Gastroesophageal sphincter (tissue), 4 donors: ENCODE results near the gene IGHMBP2. TPM values are rescaled to one million over a fixed set of nuclear protein-coding genes. Genes with fewer than 3 reads are reported as not detected.

Source experiments
- ATAC-seq: fragments of 150-250 bp; one replicate; pipeline ENCODE4 v1.9.1; 2016; ENCODE audit warnings: mild to moderate bottlenecking, moderate library complexity
- H3K27ac ChIP-seq, 4 donors: fragments of 200-600 bp; sonication (generic) in 3 of 4; 1 replicate in 3 of 4; 2 replicates in 1 of 4; pipeline ENCODE4 v1.5.1; 2016 to 2019
- H3K27me3 ChIP-seq: fragments of 200-600 bp; sonication (generic); one replicate; pipeline ENCODE4 v1.5.1; 2019
- H3K36me3 ChIP-seq, 2 donors: fragments of 200-600 bp; sonication (generic); one replicate each; pipeline ENCODE4 v1.5.1; 2019; ENCODE audit warnings: control low read depth in 1 of 2
- H3K4me1 ChIP-seq, 3 donors: fragments of 200-600 bp; sonication (generic); 1 replicate in 2 of 3; 2 replicates in 1 of 3; pipeline ENCODE4 v1.5.1; 2016 to 2019; ENCODE audit warnings: control low read depth in 2 of 3
- H3K4me3 ChIP-seq, 2 donors: fragments of 200-600 bp; sonication (generic); one replicate each; pipeline ENCODE4 v1.5.1; 2019; ENCODE audit warnings: mild to moderate bottlenecking in 1 of 2, moderate library complexity in 1 of 2
- H3K9me3 ChIP-seq, 3 donors: fragments of 200-600 bp; sonication (generic); one replicate each; pipeline ENCODE4 v1.5.1; 2017 to 2019; ENCODE audit warnings: control low read depth in 2 of 3
- EP300 ChIP-seq: sonication (generic); formaldehyde crosslinking; IDR thresholded peaks from one replicate; pipeline ENCODE4 v1.6.1; 2017; ENCODE audit warnings: antibody characterized with exemption, mild to moderate bottlenecking
- POLR2A ChIP-seq, 2 donors: fragments of 450-650 bp; IDR thresholded peaks; one replicate each; pipeline ENCODE4 v1.6.1; 2017; ENCODE audit warnings: antibody characterized with exemption in 2 of 2, mild to moderate bottlenecking in 2 of 2, moderate library complexity in 1 of 2
- POLR2AphosphoS5 ChIP-seq: sonication (generic); formaldehyde crosslinking; IDR thresholded peaks from one replicate; pipeline ENCODE4 v1.6.1; 2017; ENCODE audit warnings: antibody characterized with exemption
- WGBS, 2 donors: methylation state at CpG; one replicate each; pipeline ENCODE4 v1.1.5; 2018; ENCODE audit warnings: low coverage in 1 of 2; 5-methylcytosine and 5-hydroxymethylcytosine counted together
- total RNA-seq, 4 donors: library from RNA; depleted of rRNA; stranded (reverse); fragments of >200 nt; gene quantifications; one replicate each; pipeline ENCODE4 v1.1.0, GENCODE V29; 2016
- TF ChIP-seq, protein P1 (sequence below), 4 experiments: fragments of 200-600 bp in 2 of 4; fragments of 450-650 bp in 2 of 4; sonication (generic) in 1 of 4; IDR thresholded peaks; one replicate each; pipeline ENCODE4 v1.5.1; 2017 to 2019; ENCODE audit warnings: antibody characterized with exemption in 4 of 4, mild to moderate bottlenecking in 2 of 4, moderate library complexity in 2 of 4

Gene IGHMBP2
- total RNA-seq, 4 donors from 2014 or later: 20.9 to 31.8 (median 24.9) TPM

DNA sequence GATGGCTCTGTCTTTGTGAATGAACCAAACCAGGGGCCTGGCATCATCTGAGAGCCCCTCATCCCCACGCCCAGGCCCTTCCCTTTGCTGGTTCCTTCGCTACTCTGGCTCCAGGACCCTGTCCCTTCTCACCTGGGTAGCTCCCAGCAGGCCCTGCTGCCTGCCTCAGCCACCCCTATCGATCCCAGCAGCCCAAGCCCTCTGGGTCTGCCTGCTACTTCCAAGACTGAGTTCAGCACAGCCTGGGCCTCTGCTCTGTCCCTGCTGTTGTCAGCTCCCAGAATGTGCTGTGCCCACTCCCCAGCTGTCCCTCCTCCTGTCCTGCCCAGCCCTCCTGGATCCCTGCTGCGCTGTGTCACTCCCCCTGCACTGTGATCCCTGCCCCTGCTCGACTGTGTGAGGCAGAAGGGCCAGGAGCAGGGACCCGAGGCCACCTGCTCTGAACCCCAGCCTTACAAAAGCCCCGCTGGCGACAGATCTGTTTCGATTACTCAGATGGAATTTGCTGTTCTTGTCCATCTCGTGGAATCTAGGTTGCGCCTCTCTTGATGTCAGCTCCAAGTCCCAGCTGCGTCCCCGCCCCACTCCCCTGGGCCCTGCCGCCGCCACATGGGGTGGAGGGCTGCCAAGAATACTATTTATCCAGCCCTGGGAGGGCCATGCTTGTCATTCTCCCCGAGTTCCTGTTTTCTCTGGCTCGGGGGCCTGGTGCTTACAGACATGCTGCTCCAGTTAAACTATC is 13.0 kb upstream of the IGHMBP2 start:
- Histone ChIP-seq H3K4me3 (no peak overlapping the region), H3K36me3 (peaks cover 0 to 63% of the 10 kb centered on the region in 2 donors), H3K27ac (peak overlapping the region in 3 of 4 donors; percentile 69 to 85 (median 76)), H3K27me3 (no peaks in the 10 kb centered on the region), H3K9me3 (no peaks in the 10 kb centered on the region), H3K4me1 (peaks cover 0 to 20% (median 14%) of the 10 kb centered on the region in 3 donors)
- peak; percentile 92 for ATAC-seq
- TF ChIP-seq EP300 (no peak), POLR2A (IDR thresholded peaks at IDR 0.05) (no peak), POLR2AphosphoS5 (peak; percentile 46)
- TF ChIP-seq, protein P1, sequence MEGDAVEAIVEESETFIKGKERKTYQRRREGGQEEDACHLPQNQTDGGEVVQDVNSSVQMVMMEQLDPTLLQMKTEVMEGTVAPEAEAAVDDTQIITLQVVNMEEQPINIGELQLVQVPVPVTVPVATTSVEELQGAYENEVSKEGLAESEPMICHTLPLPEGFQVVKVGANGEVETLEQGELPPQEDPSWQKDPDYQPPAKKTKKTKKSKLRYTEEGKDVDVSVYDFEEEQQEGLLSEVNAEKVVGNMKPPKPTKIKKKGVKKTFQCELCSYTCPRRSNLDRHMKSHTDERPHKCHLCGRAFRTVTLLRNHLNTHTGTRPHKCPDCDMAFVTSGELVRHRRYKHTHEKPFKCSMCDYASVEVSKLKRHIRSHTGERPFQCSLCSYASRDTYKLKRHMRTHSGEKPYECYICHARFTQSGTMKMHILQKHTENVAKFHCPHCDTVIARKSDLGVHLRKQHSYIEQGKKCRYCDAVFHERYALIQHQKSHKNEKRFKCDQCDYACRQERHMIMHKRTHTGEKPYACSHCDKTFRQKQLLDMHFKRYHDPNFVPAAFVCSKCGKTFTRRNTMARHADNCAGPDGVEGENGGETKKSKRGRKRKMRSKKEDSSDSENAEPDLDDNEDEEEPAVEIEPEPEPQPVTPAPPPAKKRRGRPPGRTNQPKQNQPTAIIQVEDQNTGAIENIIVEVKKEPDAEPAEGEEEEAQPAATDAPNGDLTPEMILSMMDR (IDR thresholded peaks at IDR 0.05): no peak
- 36 to 100% methylated on average over 1 to 12 of the region's 17 CpGs for WGBS, 2 donors

DNA sequence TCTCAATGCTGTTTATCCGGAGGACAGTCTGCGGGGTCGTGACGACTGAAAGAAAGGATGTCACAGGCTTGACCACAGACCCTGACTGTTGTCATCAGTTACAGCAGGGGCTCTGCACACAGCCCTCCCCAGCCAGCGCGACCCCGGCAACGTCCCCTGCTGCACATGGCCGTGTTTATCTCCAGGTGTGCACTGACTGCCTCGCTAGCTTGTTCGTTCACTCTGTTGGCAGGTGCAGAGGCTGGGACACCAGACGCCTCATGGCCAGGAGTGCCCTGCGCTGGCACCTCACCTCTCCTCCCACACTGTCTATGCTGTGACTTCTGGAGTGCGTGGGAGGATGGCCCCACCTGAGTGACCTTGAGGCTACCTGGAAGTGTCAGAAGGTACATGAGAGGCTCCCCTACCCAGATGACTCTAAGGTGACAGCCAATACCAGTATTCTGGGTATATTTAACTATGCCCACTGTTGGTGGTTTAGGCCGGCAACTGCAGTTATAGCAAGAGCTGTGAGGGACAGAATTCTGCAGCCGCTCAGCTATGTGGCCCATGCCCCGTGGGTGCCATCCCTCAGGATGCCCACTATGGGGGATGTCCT is 12.2 kb upstream of the IGHMBP2 start:
- no peaks in the 10 kb centered on the region for H3K27me3 ChIP-seq
- H3K4me3 ChIP-seq: no peak overlapping the region
- no peak for ATAC-seq
- WGBS, 2 donors: 80% methylated on average over 14 of the region's 17 CpGs; no CpG with 5 or more reads in 1 of the 2 donors
- peaks cover 0 to 71% of the 10 kb centered on the region in 2 donors for H3K36me3 ChIP-seq
- peak overlapping the region in 3 of 4 donors; percentile 69 to 85 (median 76) for H3K27ac ChIP-seq
- TF ChIP-seq, protein P1 (IDR thresholded peaks at IDR 0.05): no peak
- no peak for TF ChIP-seq POLR2AphosphoS5
- TF ChIP-seq POLR2A (IDR thresholded peaks at IDR 0.05): no peak
- no peak for TF ChIP-seq EP300
- H3K9me3 ChIP-seq: no peaks in the 10 kb centered on the region
- H3K4me1 ChIP-seq: peaks cover 0 to 20% (median 14%) of the 10 kb centered on the region in 3 donors

DNA sequence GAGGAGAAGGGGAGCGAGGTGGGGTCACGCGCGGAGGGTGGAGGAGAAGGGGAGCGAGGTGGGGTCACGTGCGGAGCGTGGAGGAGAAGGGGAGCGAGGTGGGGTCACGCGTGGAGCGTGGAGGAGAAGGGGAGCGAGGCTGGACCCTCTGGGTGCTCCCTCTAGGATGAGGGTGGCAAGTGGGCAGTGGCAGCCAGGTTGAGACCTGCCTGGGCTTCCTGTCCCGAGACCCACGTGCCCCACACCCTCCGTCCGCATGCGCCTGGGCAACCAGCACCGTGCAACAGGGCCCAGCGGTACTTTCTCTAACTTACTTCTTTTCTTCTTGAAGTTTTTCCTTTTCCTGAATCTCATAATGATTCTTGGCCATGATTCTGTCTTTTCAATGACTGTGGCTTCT is 11.1 kb upstream of the IGHMBP2 start:
- ATAC-seq: no peak
- H3K27ac ChIP-seq: peak overlapping the region in 1 of 4 donors; percentile 50
- H3K4me1 ChIP-seq: peaks cover 0 to 20% (median 14%) of the 10 kb centered on the region in 3 donors
- H3K36me3 ChIP-seq: peaks cover 0 to 82% of the 10 kb centered on the region in 2 donors
- WGBS, 2 donors: 89 to 94% methylated on average over 6 to 20 of the region's 20 CpGs
- TF ChIP-seq EP300 (no peak), POLR2AphosphoS5 (no peak), POLR2A (IDR thresholded peaks at IDR 0.05) (no peak)
- TF ChIP-seq, protein P1 (IDR thresholded peaks at IDR 0.05): no peak
- no peaks in the 10 kb centered on the region for H3K9me3 ChIP-seq
- H3K27me3 ChIP-seq: no peaks in the 10 kb centered on the region
- H3K4me3 ChIP-seq: no peak overlapping the region

DNA sequence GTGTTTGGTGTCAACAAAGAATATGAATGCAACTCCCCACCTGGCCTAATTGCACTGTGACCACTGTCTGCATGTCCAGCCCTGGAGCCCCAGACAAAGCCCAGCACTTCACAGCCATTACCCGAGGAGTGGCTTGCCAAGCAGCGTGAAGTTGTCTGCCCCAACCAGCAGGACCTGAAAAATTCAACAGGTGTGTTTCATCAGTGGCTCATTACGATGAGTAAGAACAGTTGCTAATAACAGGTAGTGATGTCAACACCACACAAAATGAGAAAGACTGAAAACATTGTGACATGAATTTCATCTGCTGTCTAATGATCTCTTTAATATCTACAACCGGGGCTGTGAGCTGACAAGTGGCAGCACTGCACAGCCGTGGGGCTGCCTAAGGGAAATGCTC is 10.4 kb upstream of the IGHMBP2 start:
- H3K4me1 ChIP-seq: peaks cover 0 to 20% (median 14%) of the 10 kb centered on the region in 3 donors
- H3K36me3 ChIP-seq: peaks cover 0 to 89% of the 10 kb centered on the region in 2 donors
- H3K27ac ChIP-seq: no peak overlapping the region
- no peaks in the 10 kb centered on the region for H3K9me3 ChIP-seq
- no peak for ATAC-seq
- 49 to 73% methylated on average over 4 to 5 of the region's 5 CpGs for WGBS, 2 donors
- H3K4me3 ChIP-seq: no peak overlapping the region
- TF ChIP-seq POLR2A (IDR thresholded peaks at IDR 0.05): no peak
- no peaks in the 10 kb centered on the region for H3K27me3 ChIP-seq

DNA sequence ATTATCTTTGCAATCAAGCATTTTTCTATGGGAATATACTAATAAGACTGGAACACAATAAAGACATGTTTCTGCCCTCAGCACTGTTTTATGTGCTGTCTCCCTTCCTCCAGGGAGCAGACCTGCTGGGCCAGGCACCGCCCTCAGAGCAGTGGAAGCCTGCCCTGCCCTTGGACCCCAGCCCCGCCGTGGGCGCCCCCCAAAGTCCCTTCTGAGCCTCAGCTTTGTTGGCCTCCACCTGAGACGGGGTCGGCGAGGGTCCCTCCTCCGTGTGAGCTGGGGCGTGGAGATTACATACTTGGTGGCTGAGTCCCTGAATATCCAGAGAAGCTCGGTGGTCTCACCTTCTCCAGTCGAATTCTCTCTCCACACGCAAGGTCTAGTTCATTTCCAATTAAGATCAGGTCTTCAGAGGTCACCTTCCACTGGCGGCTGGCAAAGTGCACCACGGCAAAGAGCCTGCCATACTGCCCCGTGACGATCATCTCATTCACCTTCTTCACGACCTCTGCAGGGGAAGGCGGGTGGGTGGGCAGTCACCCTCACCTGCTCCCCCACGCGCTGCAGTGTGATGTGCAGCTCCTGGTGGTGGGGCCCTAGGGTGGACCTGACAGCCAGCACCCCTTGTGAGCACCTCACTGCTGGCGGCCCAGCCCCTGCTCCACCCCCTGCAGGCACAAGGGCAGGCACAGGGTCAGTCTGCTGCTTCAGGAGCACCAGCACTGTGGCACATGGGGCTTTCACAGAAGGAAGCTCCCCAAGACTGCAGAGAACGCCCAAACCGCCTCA is 7.3 kb upstream of the IGHMBP2 start:
- H3K36me3 ChIP-seq: peaks cover 0 to 97% of the 10 kb centered on the region in 2 donors
- no peak for ATAC-seq

More for the DNA sequence above, 7.3 kb upstream of the IGHMBP2 start:
- no peak for TF ChIP-seq POLR2AphosphoS5
- no peak for TF ChIP-seq POLR2A (IDR thresholded peaks at IDR 0.05)
- TF ChIP-seq, protein P1 (IDR thresholded peaks at IDR 0.05): no peak
- no peak for TF ChIP-seq EP300
- no peaks in the 10 kb centered on the region for H3K9me3 ChIP-seq
- peaks cover 0 to 13% (median 5%) of the 10 kb centered on the region in 3 donors for H3K4me1 ChIP-seq
- no peak overlapping the region for H3K4me3 ChIP-seq
- no peaks in the 10 kb centered on the region for H3K27me3 ChIP-seq
- whole genome bisulfite sequencing, 2 donors: 87 to 100% methylated on average over 1 to 3 of the region's 23 CpGs
- no peak overlapping the region for H3K27ac ChIP-seq
